TTC549 (cell line): ENCODE results near the gene COQ2.
"Not testable (repeated sequence)": the region's sequence is repeated elsewhere in the genome, so short reads cannot be mapped to it uniquely, and the experiment has no call there.

Experiments
- FAIRE-seq: peaks from 2 replicates; lab custom pipeline; 2012; peaks lifted over from hg19 to GRCh38; lab: Jason Lieb, UNC

Gene COQ2

GRCh38 chr4:83282049-83282535 is 2.5 kb downstream of the COQ2 start:
- peak; percentile 88 for FAIRE-seq

- no peak for FAIRE-seq
Measured at GRCh38 chr4:83281307-83281706, 3.3 kb downstream of the COQ2 start.

- FAIRE-seq = no peak
Measured at GRCh38 chr4:83276299-83277040, 8.1 kb downstream of the COQ2 start.

GRCh38 chr4:83273926-83274325 is 10.7 kb downstream of the COQ2 start:
- not testable (repeated sequence) for FAIRE-seq

- FAIRE-seq = no peak
Measured at GRCh38 chr4:83272900-83273299, 11.7 kb downstream of the COQ2 start.

GRCh38 chr4:83269256-83269655 is 15.3 kb downstream of the COQ2 start:
- FAIRE-seq = no peak

GRCh38 chr4:83268491-83268890 is 16.1 kb downstream of the COQ2 start:
- FAIRE-seq = no peak

GRCh38 chr4:83267830-83268475 is 16.6 kb downstream of the COQ2 start:
- FAIRE-seq = no peak

GRCh38 chr4:83267121-83267829 is 17.3 kb downstream of the COQ2 start:
- no peak for FAIRE-seq

- no peak for FAIRE-seq
Measured at GRCh38 chr4:83266689-83267088, 17.9 kb downstream of the COQ2 start.

GRCh38 chr4:83263106-83263505 is 21.5 kb downstream of the COQ2 start:
- FAIRE-seq = no peak

- FAIRE-seq = no peak
Measured at GRCh38 chr4:83262682-83263081, 21.9 kb downstream of the COQ2 start.

GRCh38 chr4:83261307-83261706 is 23.3 kb downstream of the COQ2 start:
- FAIRE-seq = no peak

- no peak for FAIRE-seq
Measured at GRCh38 chr4:83259586-83259985, 25.0 kb downstream of the COQ2 start.

- FAIRE-seq = no peak
Measured at GRCh38 chr4:83258461-83258860, 26.1 kb downstream of the COQ2 start.

GRCh38 chr4:83257811-83258210 is 26.8 kb downstream of the COQ2 start:
- FAIRE-seq = no peak

GRCh38 chr4:83255584-83255983 is 29.0 kb downstream of the COQ2 start:
- FAIRE-seq = no peak

- FAIRE-seq = no peak
Measured at GRCh38 chr4:83252782-83253405, 31.7 kb downstream of the COQ2 start.

- FAIRE-seq = no peak
Measured at GRCh38 chr4:83251447-83251830, 33.2 kb downstream of the COQ2 start.

- FAIRE-seq = no peak
Measured at GRCh38 chr4:83250687-83251446, 33.7 kb downstream of the COQ2 start.

GRCh38 chr4:83248486-83248885 is 36.1 kb downstream of the COQ2 start:
- no peak for FAIRE-seq
